Measurements from ENCODE around the gene USP31.
"Not testable (repeated sequence)": the region's sequence is repeated elsewhere in the genome, so short reads cannot be mapped to it uniquely, and the experiment has no call there.

The USP31 gene

GRCh38 chr16:23156110-23156509 lies 6.9 kb upstream of the USP31 start:
- no peak for DNase-seq (ENCODE audit: low spot score)

- no peak for DNase-seq (ENCODE audit: low spot score)
These were observed 6.3 kb upstream of the USP31 start for GRCh38 chr16:23155445-23156049.

- no peak for DNase-seq (ENCODE audit: low spot score)
These were observed 3.3 kb upstream of the USP31 start for GRCh38 chr16:23152386-23153178.

- no peak for DNase-seq (ENCODE audit: low spot score)
These were observed 727 bp upstream of the USP31 start for GRCh38 chr16:23149993-23150364.

GRCh38 chr16:23148513-23149266 lies 562 bp downstream of the USP31 start:
- DNase-seq (ENCODE audit: low spot score): peak; percentile 70

GRCh38 chr16:23148166-23148512 lies 1.1 kb downstream of the USP31 start:
- DNase-seq (ENCODE audit: low spot score): peak; percentile 9

GRCh38 chr16:23147666-23148065 lies 1.6 kb downstream of the USP31 start:
- DNase-seq (ENCODE audit: low spot score): no peak

GRCh38 chr16:23146877-23147601 lies 2.2 kb downstream of the USP31 start:
- no peak for DNase-seq (ENCODE audit: low spot score)

GRCh38 chr16:23145608-23146007 lies 3.6 kb downstream of the USP31 start:
- no peak for DNase-seq (ENCODE audit: low spot score)

GRCh38 chr16:23145186-23145585 lies 4.1 kb downstream of the USP31 start:
- DNase-seq (ENCODE audit: low spot score): no peak

GRCh38 chr16:23144393-23144792 lies 4.9 kb downstream of the USP31 start:
- DNase-seq (ENCODE audit: low spot score): not testable (repeated sequence)

GRCh38 chr16:23143391-23143790 lies 5.9 kb downstream of the USP31 start:
- no peak for DNase-seq (ENCODE audit: low spot score)

- no peak for DNase-seq (ENCODE audit: low spot score)
These were observed 7.1 kb downstream of the USP31 start for GRCh38 chr16:23141959-23142740.

- DNase-seq (ENCODE audit: low spot score): no peak
These were observed 7.8 kb downstream of the USP31 start for GRCh38 chr16:23141500-23141899.

GRCh38 chr16:23141033-23141432 lies 8.2 kb downstream of the USP31 start:
- DNase-seq (ENCODE audit: low spot score): no peak

GRCh38 chr16:23140107-23140506 lies 9.1 kb downstream of the USP31 start:
- DNase-seq (ENCODE audit: low spot score): no peak

- DNase-seq (ENCODE audit: low spot score): no peak
These were observed 11.4 kb downstream of the USP31 start for GRCh38 chr16:23137818-23138217.

GRCh38 chr16:23137256-23137655 lies 12.0 kb downstream of the USP31 start:
- no peak for DNase-seq (ENCODE audit: low spot score)

- peak; percentile 31 for DNase-seq (ENCODE audit: low spot score)
These were observed 15.0 kb downstream of the USP31 start for GRCh38 chr16:23134274-23134673.

GRCh38 chr16:23132775-23133463 lies 16.3 kb downstream of the USP31 start:
- DNase-seq (ENCODE audit: low spot score): no peak

Data from hematopoietic multipotent progenitor cell treated with erythropoietin and hydrocortisone succinate and interleukin-3 and kit ligand, for 17 days (in vitro differentiated cells).